H1 (cell line): ENCODE measurements around the gene LRRC27. TPM values are rescaled to one million over a fixed set of nuclear protein-coding genes. Genes with fewer than 3 reads are reported as not detected.

Source experiments
- CTCF ChIA-PET: fragments of 300-600 bp; sonication (Branson Sonifier 250); formaldehyde crosslinking; loops from one replicate; lab custom pipeline; 2021; ENCODE audit not compliant: partially characterized antibody; lab: Charles Lee
- POLR2A ChIA-PET: fragments of 300-600 bp; sonication (Branson Sonifier 250); formaldehyde crosslinking; loops from one replicate; lab custom pipeline; 2021; ENCODE audit warnings: inconsistent platforms; ENCODE audit not compliant: partially characterized antibody; lab: Charles Lee
- DNase-seq, 2 experiments: peaks; one replicate each; pipeline versions ENCODE4 v3.0.0 to v3.0.0-alpha.2; 2010 to 2022; ENCODE audit warnings: low spot score in 2 of 2, low read depth in 1 of 2, mixed read lengths in 1 of 2
- FAIRE-seq: peaks from 2 replicates; lab custom pipeline; 2011; peaks lifted over from hg19 to GRCh38; lab: Jason Lieb, UNC
- H2AFZ ChIP-seq: 2 replicates; pipeline ENCODE4 v1.8.1; 2012; ENCODE audit warnings: low read length, inconsistent platforms
- H2AK5ac ChIP-seq: 2 replicates; pipeline ENCODE4 v1.6.1; 2013; ENCODE audit warnings: low read depth, low read length
- H2BK120ac ChIP-seq: replicated peaks from 2 replicates; pipeline ENCODE3; 2013; ENCODE audit warnings: low read depth, low read length, inconsistent platforms
- H2BK12ac ChIP-seq: 2 replicates; pipeline ENCODE4 v1.6.1; 2013; ENCODE audit warnings: low read depth, low read length
- H2BK15ac ChIP-seq: 2 replicates; pipeline ENCODE4 v1.6.1; 2013; ENCODE audit warnings: low read length
- H2BK20ac ChIP-seq: 2 replicates; pipeline ENCODE4 v1.6.1; 2013; ENCODE audit warnings: low read length
- H2BK5ac ChIP-seq: 2 replicates; pipeline ENCODE4 v1.6.1; 2013; ENCODE audit warnings: low read depth, low read length
- H3K14ac ChIP-seq: 2 replicates; pipeline ENCODE4 v1.6.1; 2013; ENCODE audit warnings: inconsistent platforms; ENCODE audit not compliant: insufficient read length
- H3K18ac ChIP-seq: 2 replicates; pipeline ENCODE4 v1.6.1; 2013; ENCODE audit warnings: low read length; ENCODE audit errors: extremely low read depth
- H3K23ac ChIP-seq: 2 replicates; pipeline ENCODE4 v1.6.1; 2013; ENCODE audit warnings: inconsistent platforms; ENCODE audit not compliant: insufficient read length
- H3K23me2 ChIP-seq: 2 replicates; pipeline ENCODE4 v1.6.1; 2013; ENCODE audit warnings: low read depth, low read length
- H3K27ac ChIP-seq: 2 replicates; pipeline ENCODE4 v1.6.1; 2011; ENCODE audit warnings: low read depth, low read length, inconsistent platforms
- H3K27me3 ChIP-seq, 4 experiments: replicated peaks in 1 of 4; 1 replicate in 1 of 4; 2 replicates in 3 of 4; pipeline versions ENCODE4 v1.6.1 to v1.8.1; 2011 to 2013; ENCODE audit warnings: low read length in 3 of 4, mild to moderate bottlenecking in 3 of 4, inconsistent platforms in 2 of 4, mixed read lengths in 2 of 4, moderate library complexity in 1 of 4; ENCODE audit not compliant: control insufficient read depth in 3 of 4, insufficient read depth in 3 of 4; ENCODE audit errors: extremely low read depth in 1 of 4
- H3K36me3 ChIP-seq, 4 experiments: 2 replicates each; pipeline versions ENCODE4 v1.6.1 to v1.8.1; 2011 to 2013; ENCODE audit warnings: mild to moderate bottlenecking in 4 of 4, low read length in 3 of 4, moderate library complexity in 2 of 4, control low read depth in 1 of 4, inconsistent platforms in 1 of 4; ENCODE audit not compliant: insufficient read depth in 4 of 4, control insufficient read depth in 2 of 4
- H3K4ac ChIP-seq: replicated peaks from 2 replicates; pipeline ENCODE3; 2013; ENCODE audit warnings: low read length, low read depth, mixed read lengths, inconsistent platforms; ENCODE audit not compliant: insufficient read length
- H3K4me1 ChIP-seq, 4 experiments: replicated peaks in 1 of 4; 1 replicate in 1 of 4; 2 replicates in 3 of 4; pipeline versions ENCODE4 v1.6.1 to v1.8.1; 2011 to 2013; ENCODE audit warnings: low read length in 3 of 4, inconsistent platforms in 2 of 4, mixed read lengths in 1 of 4; ENCODE audit not compliant: insufficient read depth in 4 of 4, control insufficient read depth in 3 of 4
- H3K4me2 ChIP-seq, 2 experiments: 2 replicates each; pipeline versions ENCODE4 v1.6.1 to v1.8.1; 2011 to 2013; ENCODE audit warnings: low read depth in 2 of 2, low read length in 2 of 2, control low read depth in 1 of 2, inconsistent platforms in 1 of 2, mild to moderate bottlenecking in 1 of 2; ENCODE audit not compliant: insufficient read depth in 1 of 2
- H3K4me3 ChIP-seq, 4 experiments: fragments of 200-600, 300-600 bp in 1 of 4; sonication (generic), shearing (Covaris generic), sonication (Bioruptor Twin) in 1 of 4; 2 replicates each; pipeline versions ENCODE4 v1.5.1 to v1.8.1; 2011 to 2016; ENCODE audit warnings: low read length in 4 of 4, low read depth in 3 of 4, control low read depth in 2 of 4, inconsistent platforms in 2 of 4, mild to moderate bottlenecking in 2 of 4, mixed read lengths in 1 of 4, moderate library complexity in 1 of 4; ENCODE audit not compliant: insufficient read depth in 2 of 4; ENCODE audit errors: extremely low read depth in 1 of 4
- H3K56ac ChIP-seq: replicated peaks from 2 replicates; pipeline ENCODE3; 2013; ENCODE audit warnings: low read depth, mild to moderate bottlenecking, mixed read lengths, low read length, inconsistent platforms; ENCODE audit not compliant: insufficient read length
- H3K79me1 ChIP-seq: 2 replicates; pipeline ENCODE4 v1.6.1; 2013; ENCODE audit warnings: low read depth, low read length, control low read depth
- H3K79me2 ChIP-seq, 2 experiments: 2 replicates each; pipeline versions ENCODE4 v1.6.1 to v1.8.1; 2012 to 2013; ENCODE audit warnings: low read length in 2 of 2, mild to moderate bottlenecking in 2 of 2, inconsistent platforms in 1 of 2; ENCODE audit not compliant: insufficient read depth in 2 of 2, control insufficient read depth in 1 of 2
- H3K9ac ChIP-seq, 4 experiments: replicated peaks in 1 of 4; 1 replicate in 1 of 4; 2 replicates in 3 of 4; pipeline versions ENCODE4 v1.6.1 to v1.8.1; 2011 to 2013; ENCODE audit warnings: low read depth in 3 of 4, low read length in 3 of 4, control low read depth in 2 of 4, mild to moderate bottlenecking in 2 of 4, moderate library complexity in 2 of 4, inconsistent platforms in 1 of 4; ENCODE audit errors: extremely low read depth in 1 of 4
- H3K9me3 ChIP-seq, 2 experiments: 2 replicates each; pipeline versions ENCODE4 v1.6.1 to v1.8.1; 2012 to 2013; ENCODE audit warnings: mild to moderate bottlenecking in 2 of 2, moderate library complexity in 2 of 2, control low read depth in 1 of 2, inconsistent platforms in 1 of 2, low read depth in 1 of 2, low read length in 1 of 2, mixed read lengths in 1 of 2; ENCODE audit not compliant: insufficient read depth in 2 of 2
- H4K20me1 ChIP-seq, 2 experiments: replicated peaks in 1 of 2; 2 replicates each; pipeline versions ENCODE3 to v1.8.1; 2011 to 2013; ENCODE audit warnings: inconsistent platforms in 2 of 2, low read length in 2 of 2, mild to moderate bottlenecking in 1 of 2; ENCODE audit not compliant: insufficient read depth in 2 of 2, control insufficient read depth in 1 of 2
- H4K5ac ChIP-seq: 2 replicates; pipeline ENCODE4 v1.6.1; 2013; ENCODE audit warnings: low read length, low read depth, mixed read lengths, inconsistent platforms; ENCODE audit not compliant: insufficient read length
- H4K8ac ChIP-seq: 2 replicates; pipeline ENCODE4 v1.8.0; 2013; ENCODE audit warnings: mild to moderate bottlenecking, moderate library complexity, low read length, inconsistent platforms; ENCODE audit not compliant: insufficient read depth; ENCODE audit errors: extremely low read depth
- H4K91ac ChIP-seq: replicated peaks from 2 replicates; pipeline ENCODE3; 2013; ENCODE audit warnings: low read length, mixed read lengths, inconsistent platforms; ENCODE audit not compliant: insufficient read length
- ATF3 ChIP-seq: IDR thresholded peaks from 2 replicates; pipeline ENCODE4 v1.6.1; 2011; ENCODE audit warnings: low read depth, mild to moderate bottlenecking, low read length; ENCODE audit not compliant: insufficient read depth
- BCL11A ChIP-seq, 2 experiments: IDR thresholded peaks; one replicate each; pipeline ENCODE4 v1.6.1; 2011; ENCODE audit warnings: low read depth in 2 of 2, low read length in 2 of 2, mild to moderate bottlenecking in 2 of 2
- CEBPB ChIP-seq: IDR thresholded peaks from 2 replicates; pipeline ENCODE4 v1.6.1; 2012; ENCODE audit warnings: low read depth, low read length
- CHD1 ChIP-seq: IDR thresholded peaks from 2 replicates; pipeline ENCODE4 v1.6.1; 2012; ENCODE audit warnings: low read depth, low read length, improper control_type of control experiment
- CTCF ChIP-seq, 3 experiments: IDR thresholded peaks; 1 replicate in 2 of 3; 2 replicates in 1 of 3; pipeline versions ENCODE4 v1.5.1 to v1.6.1; 2011; ENCODE audit warnings: low read length in 3 of 3, mild to moderate bottlenecking in 3 of 3, inconsistent platforms in 2 of 3, low read depth in 1 of 3, moderate library complexity in 1 of 3; ENCODE audit not compliant: insufficient read depth in 1 of 3; ENCODE audit errors: control extremely low read depth in 1 of 3
- EP300 ChIP-seq, 2 experiments: IDR thresholded peaks; 1 replicate in 1 of 2; 2 replicates in 1 of 2; pipeline ENCODE4 v1.6.1; 2011 to 2012; ENCODE audit warnings: low read depth in 2 of 2, low read length in 2 of 2, mild to moderate bottlenecking in 2 of 2, borderline replicate concordance in 1 of 2, inconsistent platforms in 1 of 2, moderate library complexity in 1 of 2
- PHF8 ChIP-seq: fragments of 200-600 bp; sonication (generic); conservative IDR thresholded peaks from 2 replicates; pipeline ENCODE4 v1.7.1; 2012; ENCODE audit warnings: low read depth, mild to moderate bottlenecking, inconsistent platforms, low read length, moderate library complexity
- WGBS, 2 experiments: shearing (Covaris generic) in 1 of 2; methylation state at CpG; one replicate each; pipeline versions ENCODE4 v1.1.6 to v1.1.7; 2013 to 2015; ENCODE audit warnings: low lambda C conversion rate in 2 of 2, mixed read lengths in 2 of 2, inconsistent platforms in 1 of 2, low coverage in 1 of 2, missing lambda C conversion rate in 1 of 2; ENCODE audit not compliant: insufficient replicate concordance in 2 of 2, insufficient coverage in 1 of 2, insufficient read length in 1 of 2; ENCODE audit errors: extremely low coverage in 1 of 2, missing lambda C conversion rate in 1 of 2; 5-methylcytosine and 5-hydroxymethylcytosine counted together
- polyA plus RNA-seq, 7 experiments: library from polyadenylated mRNA; depleted of rRNA in 3 of 7; stranded (reverse) in 5 of 7; unstranded in 2 of 7; fragments of >200 nt in 5 of 7; fragments of 200-250 nt in 2 of 7; gene quantifications; 1 replicate in 5 of 7; 2 replicates in 1 of 7; 4 replicates in 1 of 7; pipeline versions ENCODE4 v1.2.1 to v1.2.3, GENCODE V29; 2011 to 2013; ENCODE audit warnings: missing spikeins in 2 of 7, mixed read lengths in 2 of 7
- total RNA-seq: library from RNA; stranded (reverse); fragmentation: NEBNext Ultra II Directional; extraction: Animal tissue kit (Norgen Biotek cat#: 25700); gene quantifications from 2 replicates; pipeline ENCODE4 v1.2.1, GENCODE V29; 2021

LRRC27 gene
- total and polyA plus RNA-seq, 2 of the 8 experiments (the other 6 are each of a cell fraction or from before 2014, with no cell fraction given): 1.2 to 3.8 TPM

- ChIA-PET CTCF (interaction anchor here (1.0 kb wide), 1 partner anchor 29 kb away, joined by 3 read pairs; no protein-coding TSS in a partner anchor), POLR2A (no interaction called here)
- Histone ChIP-seq H3K79me1 (0 out of 2 replicates have a peak, but pooled peaks cover 3% of the 10 kb centered on the region), H2BK5ac (no peak overlapping the region), H3K9me3 (no peaks in the 10 kb centered on the region), H2AK5ac (no peak overlapping the region), H4K91ac (no peak overlapping the region), H3K4me1 (no peaks in the 10 kb centered on the region; a peak in 1 of 7 replicates), H2BK20ac (no peak overlapping the region), H2BK15ac (no peak overlapping the region), H3K27ac (no peak overlapping the region), H3K14ac (no peak overlapping the region), H2AFZ (no peak overlapping the region), H3K23me2 (no peaks in the 10 kb centered on the region), H3K9ac (peak overlapping the region in 1 of 4 experiments; percentile 41; a peak in 1 of 7 replicates), H3K4ac (no peak overlapping the region), H4K8ac (no peak overlapping the region), H3K23ac (no peak overlapping the region), H2BK12ac (no peak overlapping the region), H3K36me3 (no peaks in the 10 kb centered on the region; a peak in 1 of 8 replicates), H3K79me2 (no peaks in the 10 kb centered on the region), H3K18ac (no peak overlapping the region), H3K4me3 (no peak overlapping the region), H3K56ac (no peak overlapping the region), H3K27me3 (no peaks in the 10 kb centered on the region), H3K4me2 (no peak overlapping the region), H2BK120ac (no peak overlapping the region), H4K20me1 (no peaks in the 10 kb centered on the region), H4K5ac (no peak overlapping the region)
- WGBS, 2 experiments: 87% methylated on average over 6 of the region's 6 CpGs; no CpG with 5 or more reads in 1 of the 2 experiments
- TF ChIP-seq CHD1 (no peak), ATF3 (no peak), CTCF (IDR thresholded peaks at IDR 0.05; ENCODE audit: control extremely low read depth in 1 of 3, insufficient read depth in 1 of 3, low read depth in 1 of 3, low read length in 3 of 3) (peak in 1 of 3 experiments; percentile 1; a peak in 1 of 4 replicates), BCL11A (IDR thresholded peaks at IDR 0.05; ENCODE audit: low read depth in 2 of 2, low read length in 2 of 2) (no peak), PHF8 (no peak), EP300 (IDR thresholded peaks at IDR 0.05; ENCODE audit: borderline replicate concordance in 1 of 2, low read depth in 2 of 2, low read length in 2 of 2) (no peak), CEBPB (0 out of 2 replicates have a peak, but pooled peaks have one; percentile 38)
- FAIRE-seq (no peak), DNase-seq (no peak)
Observed at GRCh38 chr10:132322586-132323048, 9.4 kb upstream of the LRRC27 start.
